Suppressor macrophage treated with lipopolysaccharide for 1 hour (primary cell): ENCODE results near the gene SIK3.
"Not testable (repeated sequence)": the region's sequence is repeated elsewhere in the genome, so short reads cannot be mapped to it uniquely, and the experiment has no call there.

Experiments used
- DNase-seq, 3 donors: peaks; one replicate each; pipeline ENCODE4 v3.0.0-alpha.2; 2020 to 2022

SIK3 gene

GRCh38 chr11:117098269-117099232 is at the start of gene SIK3:
SIK3 (minus strand) TSS chr11:117098428; CDS start chr11:117098415, 13 bp downstream.
- DNase-seq: peak; percentile 98 to 99 (median 98)

GRCh38 chr11:117146521-117146920 is 48.3 kb upstream of the SIK3 start:
- no peak for DNase-seq

- peak; percentile 26 to 47 (median 43) for DNase-seq
Observed at GRCh38 chr11:117145393-117145761, 47.1 kb upstream of the SIK3 start.

- peak; percentile 85 to 87 (median 85) for DNase-seq
Observed at GRCh38 chr11:117144477-117145392, 46.5 kb upstream of the SIK3 start.

- peak; percentile 97 to 98 (median 97) for DNase-seq
Observed at GRCh38 chr11:117143871-117144476, 45.7 kb upstream of the SIK3 start, which contains the start of gene PAFAH1B2. PAFAH1B2 (plus strand) TSS chr11:117144287; CDS start chr11:117152448, 8,161 bp downstream.

- peak; percentile 54 to 67 (median 67) for DNase-seq
Observed at GRCh38 chr11:117143390-117143789, 45.2 kb upstream of the SIK3 start.

GRCh38 chr11:117137223-117138086 is 39.2 kb upstream of the SIK3 start:
- not testable (repeated sequence) for DNase-seq

- not testable (repeated sequence) for DNase-seq
Observed at GRCh38 chr11:117134979-117135378, 36.8 kb upstream of the SIK3 start.

- DNase-seq: no peak
Observed at GRCh38 chr11:117134431-117134830, 36.2 kb upstream of the SIK3 start.

GRCh38 chr11:117130879-117131278 is 32.7 kb upstream of the SIK3 start:
- DNase-seq: no peak

GRCh38 chr11:117130396-117130795 is 32.2 kb upstream of the SIK3 start:
- DNase-seq: not testable (repeated sequence)

GRCh38 chr11:117128289-117128688 is 30.1 kb upstream of the SIK3 start:
- no peak for DNase-seq

- no peak for DNase-seq
Observed at GRCh38 chr11:117127171-117127901, 29.1 kb upstream of the SIK3 start.

GRCh38 chr11:117126223-117126965 is 28.2 kb upstream of the SIK3 start:
- DNase-seq: no peak

- DNase-seq: no peak
Observed at GRCh38 chr11:117122556-117122955, 24.3 kb upstream of the SIK3 start.

- DNase-seq: no peak
Observed at GRCh38 chr11:117121176-117121575, 22.9 kb upstream of the SIK3 start.

- no peak for DNase-seq
Observed at GRCh38 chr11:117117681-117118080, 19.5 kb upstream of the SIK3 start.

GRCh38 chr11:117112939-117113338 is 14.7 kb upstream of the SIK3 start:
- DNase-seq: not testable (repeated sequence)

- DNase-seq: not testable (repeated sequence)
Observed at GRCh38 chr11:117112497-117112896, 14.3 kb upstream of the SIK3 start.

GRCh38 chr11:117110294-117110950 is 12.2 kb upstream of the SIK3 start:
- DNase-seq: no peak
